H9 (cell line): ENCODE results near the gene SCUBE3. TPM values are rescaled to one million over a fixed set of nuclear protein-coding genes. Genes with fewer than 3 reads are reported as not detected.

ENCODE experiments used
- DNase-seq: peaks from one replicate; pipeline ENCODE4 v3.0.0-alpha.2; 2017
- H2AFZ ChIP-seq: one replicate; pipeline ENCODE4 v1.6.1; 2013; ENCODE audit warnings: mild to moderate bottlenecking, low read length, control low read depth, moderate library complexity
- H2AK5ac ChIP-seq: 2 replicates; pipeline ENCODE4 v1.6.1; 2013; ENCODE audit warnings: low read length, control low read depth, mixed read lengths; ENCODE audit not compliant: insufficient read length
- H2BK120ac ChIP-seq: one replicate; pipeline ENCODE4 v1.6.1; 2013; ENCODE audit warnings: low read depth, mild to moderate bottlenecking, low read length, control low read depth, inconsistent platforms; ENCODE audit not compliant: poor library complexity, severe bottlenecking
- H2BK12ac ChIP-seq: 2 replicates; pipeline ENCODE4 v1.6.1; 2013; ENCODE audit warnings: low read length, control low read depth, mixed read lengths, low read depth; ENCODE audit not compliant: insufficient read length
- H2BK15ac ChIP-seq: 2 replicates; pipeline ENCODE4 v1.6.1; 2013; ENCODE audit warnings: low read depth, low read length, control low read depth
- H2BK20ac ChIP-seq: one replicate; pipeline ENCODE4 v1.6.1; 2013; ENCODE audit warnings: low read depth, mild to moderate bottlenecking, low read length, control low read depth, inconsistent platforms; ENCODE audit not compliant: poor library complexity, severe bottlenecking
- H2BK5ac ChIP-seq: 2 replicates; pipeline ENCODE4 v1.6.1; 2013; ENCODE audit warnings: low read length, control low read depth, mixed read lengths; ENCODE audit not compliant: insufficient read length
- H3K14ac ChIP-seq: 2 replicates; pipeline ENCODE4 v1.6.1; 2013; ENCODE audit warnings: low read length, control low read depth; ENCODE audit not compliant: insufficient read depth
- H3K18ac ChIP-seq: 2 replicates; pipeline ENCODE4 v1.6.1; 2013; ENCODE audit warnings: low read depth, mild to moderate bottlenecking, mixed read lengths, low read length, control low read depth; ENCODE audit not compliant: insufficient read length
- H3K23ac ChIP-seq: 2 replicates; pipeline ENCODE4 v1.6.1; 2013; ENCODE audit warnings: low read length, control low read depth, mixed read lengths, low read depth; ENCODE audit not compliant: insufficient read length
- H3K23me2 ChIP-seq: 2 replicates; pipeline ENCODE4 v1.6.1; 2013; ENCODE audit warnings: low read depth, mild to moderate bottlenecking, mixed read lengths, low read length, control low read depth; ENCODE audit not compliant: insufficient read length, poor library complexity, severe bottlenecking
- H3K27ac ChIP-seq: 2 replicates; pipeline ENCODE4 v1.5.1; 2013; ENCODE audit warnings: low read length, control low read depth, mixed read lengths, low read depth; ENCODE audit not compliant: insufficient read length
- H3K27me3 ChIP-seq: 2 replicates; pipeline ENCODE4 v1.6.1; 2013; ENCODE audit warnings: low read length, control low read depth, inconsistent platforms; ENCODE audit not compliant: insufficient read depth
- H3K4ac ChIP-seq: 2 replicates; pipeline ENCODE4 v1.6.1; 2013; ENCODE audit warnings: low read depth, mild to moderate bottlenecking, control low read depth, inconsistent platforms, low read length, moderate library complexity
- H3K4me1 ChIP-seq: 2 replicates; pipeline ENCODE4 v1.6.1; 2013; ENCODE audit warnings: low read length, control low read depth, inconsistent platforms; ENCODE audit not compliant: insufficient read depth
- H3K4me2 ChIP-seq: 2 replicates; pipeline ENCODE4 v1.6.1; 2013; ENCODE audit warnings: low read length, control low read depth, mixed read lengths; ENCODE audit not compliant: insufficient read length, insufficient read depth
- H3K56ac ChIP-seq: 2 replicates; pipeline ENCODE4 v1.6.1; 2013; ENCODE audit warnings: low read depth, mild to moderate bottlenecking, mixed read lengths, low read length, control low read depth; ENCODE audit not compliant: insufficient read length
- H3K79me1 ChIP-seq: 2 replicates; pipeline ENCODE4 v1.6.1; 2013; ENCODE audit warnings: low read depth, mild to moderate bottlenecking, moderate library complexity, low read length, control low read depth, inconsistent platforms; ENCODE audit not compliant: insufficient read depth, poor library complexity, severe bottlenecking
- H3K79me2 ChIP-seq: 2 replicates; pipeline ENCODE4 v1.6.1; 2013; ENCODE audit warnings: low read length, control low read depth, inconsistent platforms; ENCODE audit not compliant: insufficient read depth
- H3K9ac ChIP-seq: 2 replicates; pipeline ENCODE4 v1.6.1; 2013; ENCODE audit warnings: low read length, control low read depth, mixed read lengths; ENCODE audit not compliant: insufficient read length; ENCODE audit errors: extremely low read depth
- H3K9me3 ChIP-seq: one replicate; pipeline ENCODE4 v1.6.1; 2013; ENCODE audit warnings: low read depth, low read length, inconsistent platforms; ENCODE audit not compliant: control insufficient read depth
- H3T11ph ChIP-seq: one replicate; pipeline ENCODE4 v1.6.1; 2013; ENCODE audit warnings: mild to moderate bottlenecking, low read length, control low read depth, inconsistent platforms
- H4K20me1 ChIP-seq: one replicate; pipeline ENCODE4 v1.6.1; 2013; ENCODE audit not compliant: control insufficient read depth, insufficient read length, insufficient read depth
- H4K5ac ChIP-seq: 2 replicates; pipeline ENCODE4 v1.6.1; 2013; ENCODE audit warnings: low read depth, mild to moderate bottlenecking, mixed read lengths, low read length, control low read depth; ENCODE audit not compliant: insufficient read length
- H4K8ac ChIP-seq: replicated peaks from 2 replicates; pipeline ENCODE4 v1.6.1; 2013; ENCODE audit warnings: low read length, control low read depth, mixed read lengths, low read depth; ENCODE audit not compliant: insufficient read length
- H4K91ac ChIP-seq: 2 replicates; pipeline ENCODE4 v1.6.1; 2013; ENCODE audit warnings: low read depth, mild to moderate bottlenecking, moderate library complexity, mixed read lengths, low read length, control low read depth; ENCODE audit not compliant: insufficient read length
- H3K27ac Mint-ChIP-seq, 3 experiments: 2 replicates in 2 of 3; 3 replicates in 1 of 3; pipeline ENCODE4 v1.8.0; 2020 to 2021; ENCODE audit warnings: mixed read lengths in 3 of 3, mild to moderate bottlenecking in 1 of 3, moderate library complexity in 1 of 3
- H3K27me3 Mint-ChIP-seq: 2 replicates; pipeline ENCODE4 v1.8.0; 2021; ENCODE audit warnings: low read depth, mild to moderate bottlenecking, moderate library complexity, mixed read lengths
- H3K36me3 Mint-ChIP-seq, 3 experiments: 2 replicates in 2 of 3; 3 replicates in 1 of 3; pipeline ENCODE4 v1.8.0; 2020 to 2021; ENCODE audit warnings: low read depth in 3 of 3, mixed read lengths in 3 of 3; ENCODE audit not compliant: insufficient read depth in 1 of 3
- H3K4me1 Mint-ChIP-seq, 2 experiments: 2 replicates each; pipeline ENCODE4 v1.8.0; 2020; ENCODE audit warnings: mixed read lengths in 2 of 2
- H3K4me3 Mint-ChIP-seq, 2 experiments: 2 replicates in 1 of 2; 3 replicates in 1 of 2; pipeline ENCODE4 v1.8.0; 2020 to 2021; ENCODE audit warnings: mild to moderate bottlenecking in 2 of 2, mixed read lengths in 2 of 2, moderate library complexity in 1 of 2
- H3K9me3 Mint-ChIP-seq, 2 experiments: 2 replicates in 1 of 2; 3 replicates in 1 of 2; pipeline ENCODE4 v1.8.0; 2020; ENCODE audit warnings: mild to moderate bottlenecking in 2 of 2, mixed read lengths in 2 of 2, moderate library complexity in 1 of 2
- whole genome bisulfite sequencing: extraction: QIAGEN DNeasy Blood & Tissue Kit; methylation state at CpG from one replicate; pipeline ENCODE4 v1.1.7; 2013; ENCODE audit warnings: missing lambda C conversion rate, low lambda C conversion rate, mixed read lengths; ENCODE audit not compliant: insufficient read length; ENCODE audit errors: extremely low coverage; 5-methylcytosine and 5-hydroxymethylcytosine counted together
- total RNA-seq: library from RNA; stranded (reverse); gene quantifications from 2 replicates; pipeline ENCODE4 v1.2.1, GENCODE V29; 2021
- TF ChIP-seq, protein P1 (sequence below): fragments of 200-600 bp; sonication (generic); conservative IDR thresholded peaks from 3 replicates; pipeline ENCODE4 v1.8.0; 2021; ENCODE audit warnings: antibody characterized with exemption, mild to moderate bottlenecking

SCUBE3 gene
- total RNA-seq, 1 experiment from 2014 or later: 2.7 TPM

DNA sequence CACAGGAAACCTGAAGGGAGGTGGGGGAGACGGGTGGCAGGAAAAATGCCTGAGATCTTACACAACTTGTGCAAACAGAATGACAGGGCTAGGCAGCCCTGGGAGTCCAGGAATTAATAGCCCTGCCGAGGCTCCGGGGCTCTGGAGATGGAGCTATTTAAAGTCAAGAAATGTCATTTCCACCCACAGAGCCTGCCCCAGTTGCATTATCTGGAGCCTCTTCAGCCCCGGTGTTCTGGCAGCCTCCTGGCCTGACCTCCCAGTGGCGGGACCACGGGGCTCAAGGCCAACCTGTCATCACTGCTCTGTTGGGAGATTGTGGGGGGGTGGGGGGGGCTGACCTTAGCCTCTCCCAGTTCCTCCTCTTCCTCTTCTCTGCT is 28.5 kb upstream of the SCUBE3 start:
- TF ChIP-seq, protein P1, sequence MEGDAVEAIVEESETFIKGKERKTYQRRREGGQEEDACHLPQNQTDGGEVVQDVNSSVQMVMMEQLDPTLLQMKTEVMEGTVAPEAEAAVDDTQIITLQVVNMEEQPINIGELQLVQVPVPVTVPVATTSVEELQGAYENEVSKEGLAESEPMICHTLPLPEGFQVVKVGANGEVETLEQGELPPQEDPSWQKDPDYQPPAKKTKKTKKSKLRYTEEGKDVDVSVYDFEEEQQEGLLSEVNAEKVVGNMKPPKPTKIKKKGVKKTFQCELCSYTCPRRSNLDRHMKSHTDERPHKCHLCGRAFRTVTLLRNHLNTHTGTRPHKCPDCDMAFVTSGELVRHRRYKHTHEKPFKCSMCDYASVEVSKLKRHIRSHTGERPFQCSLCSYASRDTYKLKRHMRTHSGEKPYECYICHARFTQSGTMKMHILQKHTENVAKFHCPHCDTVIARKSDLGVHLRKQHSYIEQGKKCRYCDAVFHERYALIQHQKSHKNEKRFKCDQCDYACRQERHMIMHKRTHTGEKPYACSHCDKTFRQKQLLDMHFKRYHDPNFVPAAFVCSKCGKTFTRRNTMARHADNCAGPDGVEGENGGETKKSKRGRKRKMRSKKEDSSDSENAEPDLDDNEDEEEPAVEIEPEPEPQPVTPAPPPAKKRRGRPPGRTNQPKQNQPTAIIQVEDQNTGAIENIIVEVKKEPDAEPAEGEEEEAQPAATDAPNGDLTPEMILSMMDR: no peak
- Histone ChIP-seq H2BK15ac (no peak overlapping the region), H3K9ac (no peak overlapping the region), H3K4me1 (no peaks in the 10 kb centered on the region), H2BK5ac (no peak overlapping the region), H3K27ac (no peak overlapping the region), H3T11ph (no peak overlapping the region), H3K18ac (no peak overlapping the region), H4K20me1 (no peaks in the 10 kb centered on the region), H4K91ac (no peak overlapping the region), H4K8ac (no peak overlapping the region), H2AK5ac (no peak overlapping the region), H2AFZ (no peak overlapping the region), H3K4ac (no peak overlapping the region), H3K79me2 (no peaks in the 10 kb centered on the region), H3K23me2 (no peaks in the 10 kb centered on the region), H3K23ac (no peak overlapping the region), H3K56ac (no peak overlapping the region), H4K5ac (no peak overlapping the region), H2BK20ac (no peak overlapping the region), H3K79me1 (no peaks in the 10 kb centered on the region), H2BK12ac (no peak overlapping the region), H3K14ac (no peak overlapping the region; the same call in 1 of the 2 replicates), H3K9me3 (no peaks in the 10 kb centered on the region), H2BK120ac (no peak overlapping the region), H3K4me2 (no peak overlapping the region), H3K27me3 (no peaks in the 10 kb centered on the region)
- Mint-ChIP-seq H3K4me1 (peaks cover 0 to 9% of the 10 kb centered on the region in 2 experiments; a peak in 3 of 4 replicates), H3K27me3 (peaks cover 23% of the 10 kb centered on the region), H3K4me3 (no peak overlapping the region), H3K9me3 (peaks cover 0 to 3% of the 10 kb centered on the region in 2 experiments; a peak in 1 of 5 replicates), H3K36me3 (no peaks in the 10 kb centered on the region), H3K27ac (no peak overlapping the region)
- no peak for DNase-seq
- no CpG with 5 or more reads among the region's 6 CpGs for WGBS
